ENCODE results near the gene GRK7. TPM values are rescaled to one million over a fixed set of nuclear protein-coding genes. Genes with fewer than 3 reads are reported as not detected.

The GRK7 gene
- total and polyA plus RNA-seq, 2 donors (not counting 3 experiments of a cell fraction or from before 2014, with no cell fraction given): not detected

GRCh38 chr3:141735176-141735575, 28.0 kb upstream of the GRK7 start:
- Histone ChIP-seq H3K27me3 (ENCODE audit: control insufficient read depth in 2 of 2, insufficient read depth in 2 of 2, low read length in 2 of 2) (peaks cover 0 to 2% of the 10 kb centered on the region in 2 experiments), H3K4me2 (ENCODE audit: insufficient read depth, low read length) (no peak overlapping the region), H2AFZ (ENCODE audit: low read depth, low read length) (no peak overlapping the region), H3K4me3 (replicated peaks in 1 of 3; ENCODE audit: insufficient read depth in 1 of 3, low read depth in 1 of 3, low read length in 3 of 3) (no peak overlapping the region), H4K20me1 (replicated peaks; ENCODE audit: control insufficient read depth, extremely low read depth, insufficient read depth, low read length) (no peaks in the 10 kb centered on the region), H3K9me3 (replicated peaks; ENCODE audit: control insufficient read depth, insufficient read depth, low read length) (no peaks in the 10 kb centered on the region), H3K9me1 (replicated peaks; ENCODE audit: control insufficient read depth, extremely low read depth, insufficient read depth, low read length) (no peaks in the 10 kb centered on the region), H3K36me3 (ENCODE audit: control insufficient read depth in 2 of 2, extremely low read depth in 1 of 2, insufficient read depth in 2 of 2, low read length in 2 of 2) (no peaks in the 10 kb centered on the region), H3K27ac (ENCODE audit: insufficient read depth, low read depth, low read length) (no peak overlapping the region), H3K9ac (replicated peaks; ENCODE audit: extremely low read depth, insufficient read depth, low read length) (no peak overlapping the region), H3K79me2 (ENCODE audit: control insufficient read depth, insufficient read depth, low read length) (peaks cover 20% of the 10 kb centered on the region), H3K4me1 (ENCODE audit: control insufficient read depth, extremely low read depth, insufficient read depth, low read length) (peaks cover 8% of the 10 kb centered on the region)
- ChIA-PET CTCF (interaction anchor here (1.5 to 1.6 kb wide), 2 partner anchors 10 to 140 kb away, joined by 3 to 6 read pairs; no protein-coding TSS in a partner anchor), POLR2A (no interaction called here)
- BruUV-seq (replicated peaks): no TSS peak
- FAIRE-seq (no peak), DNase-seq (ENCODE audit: low read depth, low spot score) (no peak)
- intact Hi-C loops (cut with micrococcal nuclease): loop anchor here (5.0 kb wide), 1 partner anchor 542 kb away; no protein-coding TSS in a partner anchor
- TF ChIP-seq CTCF (IDR thresholded peaks at IDR 0.05; ENCODE audit: extremely low read depth in 1 of 2, insufficient read depth in 1 of 2, low read depth in 1 of 2, low read length in 2 of 2) (no peak), MYC (IDR thresholded peaks at IDR 0.05; ENCODE audit: low read depth, low read length) (no peak), POLR2A (IDR thresholded peaks at IDR 0.05; ENCODE audit: low read depth, low read length) (no peak), MAX (IDR thresholded peaks at IDR 0.05; ENCODE audit: insufficient read depth, insufficient read length) (no peak), GATA2 (IDR thresholded peaks at IDR 0.05; ENCODE audit: insufficient read depth, insufficient read length, low read depth, low read length) (no peak), JUN (IDR thresholded peaks at IDR 0.05; ENCODE audit: borderline replicate concordance, insufficient read depth, insufficient read length, low read depth) (no peak), POLR2AphosphoS5 (IDR thresholded peaks at IDR 0.05; ENCODE audit: insufficient read depth, low read depth, low read length) (no peak), FOS (IDR thresholded peaks at IDR 0.05; ENCODE audit: borderline replicate concordance, insufficient read depth, low read length) (no peak), EZH2 (IDR thresholded peaks at IDR 0.05; ENCODE audit: borderline replicate concordance, low read depth, low read length, severe bottlenecking) (no peak)
- dilution Hi-C loops (cut with MboI; ENCODE audit: extremely low pct_ligation_motif_present, low sequenced_read_pairs): no loop called here

Data from endothelial cell of umbilical vein (primary cell).